Prostate gland (tissue), 2 donors: ENCODE data around the gene SMC1B. TPM values are rescaled to one million over a fixed set of nuclear protein-coding genes. Genes with fewer than 3 reads are reported as not detected.

Experiments
- DNase-seq: peaks from one replicate; pipeline ENCODE4 v3.0.0-alpha.2; 2019; ENCODE audit warnings: low spot score
- H3K27ac ChIP-seq, 2 donors: fragments of 200-600 bp; sonication (generic); 2 replicates each; pipeline ENCODE4 v1.5.1; 2017 to 2019
- H3K27me3 ChIP-seq: fragments of 200-600 bp; sonication (generic); replicated peaks from 2 replicates; pipeline ENCODE4 v1.5.1; 2019; ENCODE audit not compliant: insufficient read depth
- H3K36me3 ChIP-seq, 2 donors: fragments of 200-600 bp; sonication (generic); 1 replicate in 1 of 2; 2 replicates in 1 of 2; pipeline versions ENCODE4 v1.5.1 to v1.8.1; 2017 to 2019
- H3K4me1 ChIP-seq: fragments of 200-600 bp; sonication (generic); replicated peaks from 2 replicates; pipeline ENCODE4 v1.5.1; 2019
- H3K4me3 ChIP-seq, 2 donors: fragments of 200-600 bp; sonication (generic); 2 replicates each; pipeline ENCODE4 v1.5.1; 2017 to 2019
- H3K9me3 ChIP-seq: fragments of 200-600 bp; sonication (generic); 2 replicates; pipeline ENCODE4 v1.5.1; 2017
- CTCF ChIP-seq, 4 experiments: fragments of 200-600 bp in 2 of 4; fragments of 450-650 bp in 2 of 4; sonication (generic) in 2 of 4; IDR thresholded peaks; 1 replicate in 3 of 4; 2 replicates in 1 of 4; pipeline ENCODE4 v1.5.1; 2016 to 2019; ENCODE audit warnings: antibody characterized with exemption in 4 of 4, mild to moderate bottlenecking in 2 of 4, moderate library complexity in 2 of 4
- POLR2A ChIP-seq: fragments of 450-650 bp; IDR thresholded peaks from one replicate; pipeline ENCODE4 v1.6.1; 2016; ENCODE audit warnings: antibody characterized with exemption, mild to moderate bottlenecking
- POLR2AphosphoS5 ChIP-seq: sonication (generic); formaldehyde crosslinking; IDR thresholded peaks from one replicate; pipeline ENCODE4 v1.6.1; 2017; ENCODE audit warnings: antibody characterized with exemption
- WGBS: methylation state at CpG from one replicate; pipeline ENCODE4 v1.1.5; 2018; 5-methylcytosine and 5-hydroxymethylcytosine counted together
- intact Hi-C: fragments of 100-400 bp; cut with DNase I; formaldehyde crosslinking; loops from one replicate; pipeline ENCODE4 v1.14.2; 2022
- total RNA-seq, 2 donors: library from RNA; depleted of rRNA; stranded (reverse); fragments of >200 nt; gene quantifications; one replicate each; pipeline ENCODE4 v1.1.0, GENCODE V29; 2016

The SMC1B gene
- total RNA-seq, 2 donors from 2014 or later, result 8.2 TPM; not detected in 1

- TF ChIP-seq CTCF (IDR thresholded peaks at IDR 0.05) (no peak), POLR2AphosphoS5 (no peak), POLR2A (no peak)
- no peaks in the 10 kb centered on the region for H3K36me3 ChIP-seq
- H3K27me3 ChIP-seq, result no peaks in the 10 kb centered on the region
- H3K4me1 ChIP-seq, result no peaks in the 10 kb centered on the region
- H3K4me3 ChIP-seq, result no peak overlapping the region
- no peak for DNase-seq
- H3K9me3 ChIP-seq, result no peaks in the 10 kb centered on the region
- H3K27ac ChIP-seq, result no peak overlapping the region
- intact Hi-C loops, result no loop called here
- 96% methylated on average over 13 of the region's 13 CpGs for WGBS
Measured at GRCh38 chr22:45458532-45458931, 45.1 kb upstream of the SMC1B start.

GRCh38 chr22:45456811-45457210 lies 43.4 kb upstream of the SMC1B start:
- H3K9me3 ChIP-seq, result no peaks in the 10 kb centered on the region
- H3K4me1 ChIP-seq, result no peaks in the 10 kb centered on the region
- TF ChIP-seq CTCF (IDR thresholded peaks at IDR 0.05) (no peak), POLR2A (no peak), POLR2AphosphoS5 (no peak)
- H3K4me3 ChIP-seq, result no peak overlapping the region
- no peaks in the 10 kb centered on the region for H3K27me3 ChIP-seq
- H3K36me3 ChIP-seq, result no peaks in the 10 kb centered on the region
- intact Hi-C loops, result no loop called here
- H3K27ac ChIP-seq, result no peak overlapping the region
- WGBS, result 90% methylated on average over 8 of the region's 8 CpGs
- no peak for DNase-seq

GRCh38 chr22:45455621-45456020 lies 42.2 kb upstream of the SMC1B start:
- TF ChIP-seq CTCF (IDR thresholded peaks at IDR 0.05) (no peak), POLR2A (no peak), POLR2AphosphoS5 (no peak)
- no peak overlapping the region for H3K27ac ChIP-seq
- no peak for DNase-seq
- H3K9me3 ChIP-seq, result no peaks in the 10 kb centered on the region
- H3K4me1 ChIP-seq, result no peaks in the 10 kb centered on the region
- intact Hi-C loops, result no loop called here
- no peak overlapping the region for H3K4me3 ChIP-seq
- WGBS, result 90% methylated on average over 4 of the region's 4 CpGs
- H3K27me3 ChIP-seq, result no peaks in the 10 kb centered on the region
- H3K36me3 ChIP-seq, result no peaks in the 10 kb centered on the region

GRCh38 chr22:45455212-45455611 lies 41.8 kb upstream of the SMC1B start:
- intact Hi-C loops, result no loop called here
- H3K4me1 ChIP-seq, result no peaks in the 10 kb centered on the region
- TF ChIP-seq POLR2AphosphoS5, result no peak
- no peak for TF ChIP-seq POLR2A
- no peak for DNase-seq
- no peaks in the 10 kb centered on the region for H3K9me3 ChIP-seq
- no peak overlapping the region for H3K4me3 ChIP-seq
- no peaks in the 10 kb centered on the region for H3K36me3 ChIP-seq
- H3K27me3 ChIP-seq, result no peaks in the 10 kb centered on the region
- WGBS, result 85% methylated on average over 14 of the region's 14 CpGs
- H3K27ac ChIP-seq, result no peak overlapping the region

GRCh38 chr22:45454275-45454674 lies 40.9 kb upstream of the SMC1B start:
- DNase-seq, result no peak
- Histone ChIP-seq H3K4me3 (no peak overlapping the region), H3K36me3 (no peaks in the 10 kb centered on the region), H3K9me3 (no peaks in the 10 kb centered on the region), H3K4me1 (no peaks in the 10 kb centered on the region), H3K27ac (no peak overlapping the region), H3K27me3 (no peaks in the 10 kb centered on the region)
- intact Hi-C loops, result no loop called here
- TF ChIP-seq POLR2AphosphoS5 (no peak), POLR2A (no peak)
- 78% methylated on average over 4 of the region's 4 CpGs for WGBS

GRCh38 chr22:45453764-45454163 lies 40.4 kb upstream of the SMC1B start:
- 94% methylated on average over 6 of the region's 6 CpGs for WGBS
- Histone ChIP-seq H3K4me3 (no peak overlapping the region), H3K27ac (peak overlapping the region in 1 of 2 donors; percentile 4), H3K9me3 (no peaks in the 10 kb centered on the region), H3K36me3 (no peaks in the 10 kb centered on the region), H3K4me1 (no peaks in the 10 kb centered on the region), H3K27me3 (no peaks in the 10 kb centered on the region)
- intact Hi-C loops, result no loop called here
- no peak for TF ChIP-seq CTCF (IDR thresholded peaks at IDR 0.05)
- no peak for TF ChIP-seq POLR2AphosphoS5
- no peak for TF ChIP-seq POLR2A
- DNase-seq, result no peak
